H1 (cell line): Measurements from ENCODE around the gene FAM25C. TPM values are rescaled to one million over a fixed set of nuclear protein-coding genes. Genes with fewer than 3 reads are reported as not detected.
"Not testable (repeated sequence)": the region's sequence is repeated elsewhere in the genome, so short reads cannot be mapped to it uniquely, and the experiment has no call there.

Experiments used
- CTCF ChIA-PET: fragments of 300-600 bp; sonication (Branson Sonifier 250); formaldehyde crosslinking; loops from one replicate; lab custom pipeline; 2021; ENCODE audit not compliant: partially characterized antibody; lab: Charles Lee
- POLR2A ChIA-PET: fragments of 300-600 bp; sonication (Branson Sonifier 250); formaldehyde crosslinking; loops from one replicate; lab custom pipeline; 2021; ENCODE audit warnings: inconsistent platforms; ENCODE audit not compliant: partially characterized antibody; lab: Charles Lee
- DNase-seq, 2 experiments: peaks; one replicate each; pipeline versions ENCODE4 v3.0.0 to v3.0.0-alpha.2; 2010 to 2022; ENCODE audit warnings: low spot score in 2 of 2, low read depth in 1 of 2, mixed read lengths in 1 of 2
- FAIRE-seq: peaks from 2 replicates; lab custom pipeline; 2011; peaks lifted over from hg19 to GRCh38; lab: Jason Lieb, UNC
- H2AFZ ChIP-seq: 2 replicates; pipeline ENCODE4 v1.8.1; 2012; ENCODE audit warnings: low read length, inconsistent platforms
- H2AK5ac ChIP-seq: 2 replicates; pipeline ENCODE4 v1.6.1; 2013; ENCODE audit warnings: low read depth, low read length
- H2BK120ac ChIP-seq: replicated peaks from 2 replicates; pipeline ENCODE3; 2013; ENCODE audit warnings: low read depth, low read length, inconsistent platforms
- H2BK12ac ChIP-seq: 2 replicates; pipeline ENCODE4 v1.6.1; 2013; ENCODE audit warnings: low read depth, low read length
- H2BK15ac ChIP-seq: 2 replicates; pipeline ENCODE4 v1.6.1; 2013; ENCODE audit warnings: low read length
- H2BK20ac ChIP-seq: 2 replicates; pipeline ENCODE4 v1.6.1; 2013; ENCODE audit warnings: low read length
- H2BK5ac ChIP-seq: 2 replicates; pipeline ENCODE4 v1.6.1; 2013; ENCODE audit warnings: low read depth, low read length
- H3K14ac ChIP-seq: 2 replicates; pipeline ENCODE4 v1.6.1; 2013; ENCODE audit warnings: inconsistent platforms; ENCODE audit not compliant: insufficient read length
- H3K18ac ChIP-seq: 2 replicates; pipeline ENCODE4 v1.6.1; 2013; ENCODE audit warnings: low read length; ENCODE audit errors: extremely low read depth
- H3K23ac ChIP-seq: 2 replicates; pipeline ENCODE4 v1.6.1; 2013; ENCODE audit warnings: inconsistent platforms; ENCODE audit not compliant: insufficient read length
- H3K23me2 ChIP-seq: 2 replicates; pipeline ENCODE4 v1.6.1; 2013; ENCODE audit warnings: low read depth, low read length
- H3K27ac ChIP-seq: 2 replicates; pipeline ENCODE4 v1.6.1; 2011; ENCODE audit warnings: low read depth, low read length, inconsistent platforms
- H3K27me3 ChIP-seq, 4 experiments: replicated peaks in 1 of 4; 1 replicate in 1 of 4; 2 replicates in 3 of 4; pipeline versions ENCODE4 v1.6.1 to v1.8.1; 2011 to 2013; ENCODE audit warnings: low read length in 3 of 4, mild to moderate bottlenecking in 3 of 4, inconsistent platforms in 2 of 4, mixed read lengths in 2 of 4, moderate library complexity in 1 of 4; ENCODE audit not compliant: control insufficient read depth in 3 of 4, insufficient read depth in 3 of 4; ENCODE audit errors: extremely low read depth in 1 of 4
- H3K36me3 ChIP-seq, 4 experiments: 2 replicates each; pipeline versions ENCODE4 v1.6.1 to v1.8.1; 2011 to 2013; ENCODE audit warnings: mild to moderate bottlenecking in 4 of 4, low read length in 3 of 4, moderate library complexity in 2 of 4, control low read depth in 1 of 4, inconsistent platforms in 1 of 4; ENCODE audit not compliant: insufficient read depth in 4 of 4, control insufficient read depth in 2 of 4
- H3K4ac ChIP-seq: replicated peaks from 2 replicates; pipeline ENCODE3; 2013; ENCODE audit warnings: low read length, low read depth, mixed read lengths, inconsistent platforms; ENCODE audit not compliant: insufficient read length
- H3K4me1 ChIP-seq, 4 experiments: replicated peaks in 1 of 4; 1 replicate in 1 of 4; 2 replicates in 3 of 4; pipeline versions ENCODE4 v1.6.1 to v1.8.1; 2011 to 2013; ENCODE audit warnings: low read length in 3 of 4, inconsistent platforms in 2 of 4, mixed read lengths in 1 of 4; ENCODE audit not compliant: insufficient read depth in 4 of 4, control insufficient read depth in 3 of 4
- H3K4me2 ChIP-seq, 2 experiments: 2 replicates each; pipeline versions ENCODE4 v1.6.1 to v1.8.1; 2011 to 2013; ENCODE audit warnings: low read depth in 2 of 2, low read length in 2 of 2, control low read depth in 1 of 2, inconsistent platforms in 1 of 2, mild to moderate bottlenecking in 1 of 2; ENCODE audit not compliant: insufficient read depth in 1 of 2
- H3K4me3 ChIP-seq, 4 experiments: fragments of 200-600, 300-600 bp in 1 of 4; sonication (generic), shearing (Covaris generic), sonication (Bioruptor Twin) in 1 of 4; 2 replicates each; pipeline versions ENCODE4 v1.5.1 to v1.8.1; 2011 to 2016; ENCODE audit warnings: low read length in 4 of 4, low read depth in 3 of 4, control low read depth in 2 of 4, inconsistent platforms in 2 of 4, mild to moderate bottlenecking in 2 of 4, mixed read lengths in 1 of 4, moderate library complexity in 1 of 4; ENCODE audit not compliant: insufficient read depth in 2 of 4; ENCODE audit errors: extremely low read depth in 1 of 4
- H3K56ac ChIP-seq: replicated peaks from 2 replicates; pipeline ENCODE3; 2013; ENCODE audit warnings: low read depth, mild to moderate bottlenecking, mixed read lengths, low read length, inconsistent platforms; ENCODE audit not compliant: insufficient read length
- H3K79me1 ChIP-seq: 2 replicates; pipeline ENCODE4 v1.6.1; 2013; ENCODE audit warnings: low read depth, low read length, control low read depth
- H3K79me2 ChIP-seq, 2 experiments: 2 replicates each; pipeline versions ENCODE4 v1.6.1 to v1.8.1; 2012 to 2013; ENCODE audit warnings: low read length in 2 of 2, mild to moderate bottlenecking in 2 of 2, inconsistent platforms in 1 of 2; ENCODE audit not compliant: insufficient read depth in 2 of 2, control insufficient read depth in 1 of 2
- H3K9ac ChIP-seq, 4 experiments: replicated peaks in 1 of 4; 1 replicate in 1 of 4; 2 replicates in 3 of 4; pipeline versions ENCODE4 v1.6.1 to v1.8.1; 2011 to 2013; ENCODE audit warnings: low read depth in 3 of 4, low read length in 3 of 4, control low read depth in 2 of 4, mild to moderate bottlenecking in 2 of 4, moderate library complexity in 2 of 4, inconsistent platforms in 1 of 4; ENCODE audit errors: extremely low read depth in 1 of 4
- H3K9me3 ChIP-seq, 2 experiments: 2 replicates each; pipeline versions ENCODE4 v1.6.1 to v1.8.1; 2012 to 2013; ENCODE audit warnings: mild to moderate bottlenecking in 2 of 2, moderate library complexity in 2 of 2, control low read depth in 1 of 2, inconsistent platforms in 1 of 2, low read depth in 1 of 2, low read length in 1 of 2, mixed read lengths in 1 of 2; ENCODE audit not compliant: insufficient read depth in 2 of 2
- H4K20me1 ChIP-seq, 2 experiments: replicated peaks in 1 of 2; 2 replicates each; pipeline versions ENCODE3 to v1.8.1; 2011 to 2013; ENCODE audit warnings: inconsistent platforms in 2 of 2, low read length in 2 of 2, mild to moderate bottlenecking in 1 of 2; ENCODE audit not compliant: insufficient read depth in 2 of 2, control insufficient read depth in 1 of 2
- H4K5ac ChIP-seq: 2 replicates; pipeline ENCODE4 v1.6.1; 2013; ENCODE audit warnings: low read length, low read depth, mixed read lengths, inconsistent platforms; ENCODE audit not compliant: insufficient read length
- H4K8ac ChIP-seq: 2 replicates; pipeline ENCODE4 v1.8.0; 2013; ENCODE audit warnings: mild to moderate bottlenecking, moderate library complexity, low read length, inconsistent platforms; ENCODE audit not compliant: insufficient read depth; ENCODE audit errors: extremely low read depth
- H4K91ac ChIP-seq: replicated peaks from 2 replicates; pipeline ENCODE3; 2013; ENCODE audit warnings: low read length, mixed read lengths, inconsistent platforms; ENCODE audit not compliant: insufficient read length
- WGBS, 2 experiments: shearing (Covaris generic) in 1 of 2; methylation state at CpG; one replicate each; pipeline versions ENCODE4 v1.1.6 to v1.1.7; 2013 to 2015; ENCODE audit warnings: low lambda C conversion rate in 2 of 2, mixed read lengths in 2 of 2, inconsistent platforms in 1 of 2, low coverage in 1 of 2, missing lambda C conversion rate in 1 of 2; ENCODE audit not compliant: insufficient replicate concordance in 2 of 2, insufficient coverage in 1 of 2, insufficient read length in 1 of 2; ENCODE audit errors: extremely low coverage in 1 of 2, missing lambda C conversion rate in 1 of 2; 5-methylcytosine and 5-hydroxymethylcytosine counted together
- polyA plus RNA-seq, 7 experiments: library from polyadenylated mRNA; depleted of rRNA in 3 of 7; stranded (reverse) in 5 of 7; unstranded in 2 of 7; fragments of >200 nt in 5 of 7; fragments of 200-250 nt in 2 of 7; gene quantifications; 1 replicate in 5 of 7; 2 replicates in 1 of 7; 4 replicates in 1 of 7; pipeline versions ENCODE4 v1.2.1 to v1.2.3, GENCODE V29; 2011 to 2013; ENCODE audit warnings: missing spikeins in 2 of 7, mixed read lengths in 2 of 7
- total RNA-seq: library from RNA; stranded (reverse); fragmentation: NEBNext Ultra II Directional; extraction: Animal tissue kit (Norgen Biotek cat#: 25700); gene quantifications from 2 replicates; pipeline ENCODE4 v1.2.1, GENCODE V29; 2021

The FAM25C gene
- total and polyA plus RNA-seq, 2 of the 8 experiments (the other 6 are each of a cell fraction or from before 2014, with no cell fraction given), result not detected

DNA sequence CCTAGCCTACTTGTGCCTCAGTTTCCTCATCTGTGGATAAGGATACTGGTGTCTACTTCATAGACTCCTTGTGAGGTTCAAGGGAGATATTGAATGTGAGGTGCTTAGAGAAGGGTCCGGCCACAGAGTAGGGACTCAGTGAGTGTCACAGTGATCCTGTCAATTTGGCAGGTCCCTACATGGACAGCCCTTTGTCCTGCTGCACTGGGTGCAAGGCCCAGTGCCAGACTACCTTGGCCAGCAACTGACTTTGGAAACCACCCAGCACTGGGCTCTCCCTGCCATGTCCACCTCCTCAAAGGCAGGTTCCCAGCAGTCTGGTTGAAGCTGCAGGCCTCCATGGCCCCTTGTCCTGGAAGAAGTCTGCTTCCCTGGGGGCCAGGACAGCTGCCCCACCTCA, 9.5 kb downstream of the FAM25C start:
- H3K9ac ChIP-seq, FAIRE-seq, H2BK15ac ChIP-seq, H4K8ac ChIP-seq, H3K23me2 ChIP-seq, H3K9me3 ChIP-seq, H2AFZ ChIP-seq, H3K18ac ChIP-seq, H3K4me1 ChIP-seq, H3K23ac ChIP-seq, POLR2A ChIA-PET, H2BK20ac ChIP-seq, H4K5ac ChIP-seq, H4K91ac ChIP-seq, H3K36me3 ChIP-seq, H4K20me1 ChIP-seq, H2BK120ac ChIP-seq, H3K27ac ChIP-seq, H3K27me3 ChIP-seq, DNase-seq, H3K4me2 ChIP-seq, H3K79me1 ChIP-seq, H3K79me2 ChIP-seq, H3K4me3 ChIP-seq, H3K14ac ChIP-seq, H2BK12ac ChIP-seq, H3K4ac ChIP-seq, H2BK5ac ChIP-seq, CTCF ChIA-PET, H2AK5ac ChIP-seq, H3K56ac ChIP-seq: not testable (repeated sequence)
- no CpG with 5 or more reads among the region's 1 CpG for WGBS, 2 experiments

DNA sequence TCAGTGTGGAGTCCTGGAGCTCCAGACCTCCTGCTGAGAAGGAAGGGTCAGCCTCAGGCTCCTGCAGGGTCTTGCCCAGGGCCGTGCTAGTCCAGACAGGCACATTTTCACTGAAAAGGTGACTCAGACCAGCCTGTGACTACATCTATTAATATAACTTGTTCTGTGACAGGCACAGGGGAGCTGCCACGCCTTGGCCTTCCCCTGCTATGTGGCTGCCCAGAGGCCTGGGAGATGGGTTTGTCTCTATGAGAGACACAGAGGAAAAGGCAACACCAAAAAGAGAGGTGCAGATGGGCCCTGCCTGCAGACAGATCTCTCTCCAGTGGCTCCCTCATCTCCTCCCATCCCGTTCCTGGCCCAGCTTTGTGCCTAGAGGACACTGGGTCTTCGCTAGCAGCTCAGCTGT, 10.0 kb downstream of the FAM25C start:
- H3K4ac ChIP-seq, H3K79me2 ChIP-seq, DNase-seq, H2BK120ac ChIP-seq, H4K91ac ChIP-seq, H2BK5ac ChIP-seq, H3K4me2 ChIP-seq, H3K4me1 ChIP-seq, H3K23me2 ChIP-seq, H4K8ac ChIP-seq, H2BK12ac ChIP-seq, H3K27ac ChIP-seq, H4K5ac ChIP-seq, H2BK15ac ChIP-seq, H3K4me3 ChIP-seq, H2BK20ac ChIP-seq, H2AK5ac ChIP-seq, H3K9ac ChIP-seq, CTCF ChIA-PET, H3K27me3 ChIP-seq, H3K79me1 ChIP-seq, H4K20me1 ChIP-seq, H3K9me3 ChIP-seq, H3K18ac ChIP-seq, H3K23ac ChIP-seq, POLR2A ChIA-PET, H3K14ac ChIP-seq, H3K36me3 ChIP-seq, H3K56ac ChIP-seq, H2AFZ ChIP-seq, FAIRE-seq: not testable (repeated sequence)
- WGBS, 2 experiments, result no CpG with 5 or more reads among the region's 4 CpGs
